Gastrocnemius medialis (tissue), 4 donors: ENCODE results near the gene WNT7B. TPM values are rescaled to one million over a fixed set of nuclear protein-coding genes. Genes with fewer than 3 reads are reported as not detected.

Experiments
- ATAC-seq, 2 donors: fragments of 150-250 bp; one replicate each; pipeline ENCODE4 v1.9.1; 2016
- DNase-seq, 2 donors: peaks; one replicate each; pipeline ENCODE4 v3.0.0-alpha.2; 2019
- H3K27ac ChIP-seq, 4 donors: fragments of 200-600 bp; sonication (generic); 1 replicate in 1 of 4; 2 replicates in 3 of 4; pipeline ENCODE4 v1.5.1; 2016 to 2018; ENCODE audit warnings: mild to moderate bottlenecking in 2 of 4, moderate library complexity in 1 of 4
- H3K27me3 ChIP-seq, 3 donors: fragments of 200-600 bp; sonication (generic) in 2 of 3; 1 replicate in 1 of 3; 2 replicates in 2 of 3; pipeline versions ENCODE4 v1.5.1 to v1.6.0; 2016 to 2019; ENCODE audit warnings: mild to moderate bottlenecking in 1 of 3, moderate library complexity in 1 of 3
- H3K36me3 ChIP-seq, 2 donors: fragments of 200-600 bp; sonication (generic) in 1 of 2; one replicate each; pipeline ENCODE4 v1.5.1; 2017 to 2018
- H3K4me1 ChIP-seq, 2 donors: fragments of 200-600 bp; sonication (generic) in 1 of 2; one replicate each; pipeline ENCODE4 v1.5.1; 2016 to 2017; ENCODE audit warnings: mild to moderate bottlenecking in 2 of 2
- H3K4me3 ChIP-seq, 4 donors: fragments of 200-600 bp; sonication (generic) in 3 of 4; 1 replicate in 1 of 4; 2 replicates in 3 of 4; pipeline ENCODE4 v1.5.1; 2016 to 2019; ENCODE audit warnings: mild to moderate bottlenecking in 2 of 4
- H3K9me3 ChIP-seq, 3 donors: fragments of 200-600 bp; sonication (generic) in 2 of 3; 1 replicate in 1 of 3; 2 replicates in 2 of 3; pipeline ENCODE4 v1.5.1; 2016 to 2019
- CTCF ChIP-seq, 5 experiments: fragments of 450-650 bp in 3 of 5; fragments of 200-600 bp in 2 of 5; sonication (generic) in 2 of 5; IDR thresholded peaks in 4 of 5; conservative IDR thresholded peaks in 1 of 5; 1 replicate in 4 of 5; 2 replicates in 1 of 5; pipeline ENCODE4 v1.5.1; 2016 to 2019; ENCODE audit warnings: antibody characterized with exemption in 5 of 5, mild to moderate bottlenecking in 3 of 5, moderate library complexity in 3 of 5
- POLR2A ChIP-seq, 2 donors: fragments of 450-650 bp; IDR thresholded peaks; one replicate each; pipeline ENCODE4 v1.6.1; 2017; ENCODE audit warnings: antibody characterized with exemption in 2 of 2, mild to moderate bottlenecking in 2 of 2, moderate library complexity in 2 of 2
- in situ Hi-C, 4 donors: fragments of 200-750 bp; cut with MboI; loops; one replicate each; pipeline versions ENCODE4 v1.15.0 to v1.8.0; 2017; ENCODE audit warnings: low sequenced_read_pairs in 4 of 4
- intact Hi-C: fragments of 100-400 bp; cut with DNase I; formaldehyde crosslinking; loops from one replicate; pipeline ENCODE4 v1.15.1; 2023; ENCODE audit warnings: low total_unique reads
- total RNA-seq, 4 donors: library from RNA; depleted of rRNA; stranded (reverse); fragments of >200 nt; gene quantifications; one replicate each; pipeline versions ENCODE4 v1.1.0 to v1.2.3, GENCODE V29; 2016

WNT7B gene
- total RNA-seq, 4 donors from 2014 or later = not detected

- peaks cover 4 to 5% of the 10 kb centered on the region in 2 donors for H3K4me1 ChIP-seq
- in situ Hi-C loops (no loop called here), intact Hi-C loops (no loop called here)
- H3K36me3 ChIP-seq = no peaks in the 10 kb centered on the region
- H3K27me3 ChIP-seq = peaks cover 50 to 78% (median 54%) of the 10 kb centered on the region in 3 donors
- DNase-seq = peak in 1 of 2 donors; percentile 1
- H3K27ac ChIP-seq = no peak overlapping the region
- H3K4me3 ChIP-seq = no peak overlapping the region
- no peak for ATAC-seq
- TF ChIP-seq CTCF (IDR thresholded peaks at IDR 0.05 in 4 of 5, conservative IDR thresholded peaks at IDR 0.05 in 1 of 5) = no peak
- TF ChIP-seq POLR2A (IDR thresholded peaks at IDR 0.05) = no peak
- H3K9me3 ChIP-seq = no peaks in the 10 kb centered on the region
Measured at GRCh38 chr22:45882881-45883810, 93.8 kb downstream of the WNT7B start.

GRCh38 chr22:45881524-45881875, 95.5 kb downstream of the WNT7B start:
- no peaks in the 10 kb centered on the region for H3K36me3 ChIP-seq
- intact Hi-C loops = no loop called here
- ATAC-seq (no peak), DNase-seq (no peak)
- peaks cover 61 to 77% (median 70%) of the 10 kb centered on the region in 3 donors for H3K27me3 ChIP-seq
- H3K9me3 ChIP-seq = no peaks in the 10 kb centered on the region
- no peak overlapping the region for H3K27ac ChIP-seq
- no peak overlapping the region for H3K4me3 ChIP-seq
- in situ Hi-C loops = no loop called here
- peaks cover 4 to 5% of the 10 kb centered on the region in 2 donors for H3K4me1 ChIP-seq
- TF ChIP-seq POLR2A (IDR thresholded peaks at IDR 0.05) = no peak
- TF ChIP-seq CTCF (IDR thresholded peaks at IDR 0.05 in 4 of 5, conservative IDR thresholded peaks at IDR 0.05 in 1 of 5) = no peak

GRCh38 chr22:45880716-45881523, 96.0 kb downstream of the WNT7B start:
- H3K4me3 ChIP-seq = no peak overlapping the region
- H3K36me3 ChIP-seq = no peaks in the 10 kb centered on the region
- peaks cover 4 to 5% of the 10 kb centered on the region in 2 donors for H3K4me1 ChIP-seq
- peaks cover 61 to 72% (median 70%) of the 10 kb centered on the region in 3 donors for H3K27me3 ChIP-seq
- ATAC-seq = no peak
- no peak for DNase-seq
- H3K9me3 ChIP-seq = no peaks in the 10 kb centered on the region
- in situ Hi-C loops = no loop called here
- H3K27ac ChIP-seq = no peak overlapping the region
- no peak for TF ChIP-seq CTCF (IDR thresholded peaks at IDR 0.05 in 4 of 5, conservative IDR thresholded peaks at IDR 0.05 in 1 of 5)
- no peak for TF ChIP-seq POLR2A (IDR thresholded peaks at IDR 0.05)
- intact Hi-C loops = no loop called here

- Histone ChIP-seq H3K4me3 (no peak overlapping the region), H3K9me3 (no peaks in the 10 kb centered on the region), H3K27ac (no peak overlapping the region), H3K27me3 (peaks cover 61 to 70% (median 66%) of the 10 kb centered on the region in 3 donors), H3K36me3 (no peaks in the 10 kb centered on the region), H3K4me1 (peaks cover 4 to 5% of the 10 kb centered on the region in 2 donors)
- no peak for ATAC-seq
- in situ Hi-C loops (no loop called here), intact Hi-C loops (no loop called here)
- TF ChIP-seq CTCF (IDR thresholded peaks at IDR 0.05 in 4 of 5, conservative IDR thresholded peaks at IDR 0.05 in 1 of 5) = no peak
- no peak for TF ChIP-seq POLR2A (IDR thresholded peaks at IDR 0.05)
- no peak for DNase-seq
Measured at GRCh38 chr22:45880091-45880715, 96.8 kb downstream of the WNT7B start.
